WTC11 (cell line): Measurements from ENCODE around the gene STK11.

Experiments
- ATF6 ChIP-seq: sonication (generic); formaldehyde crosslinking; IDR thresholded peaks from 2 replicates; pipeline ENCODE4 v1.8.1; 2023; ENCODE audit warnings: mild to moderate bottlenecking, missing genetic modification reagents
- CTCF ChIP-seq: fragments of 200-600 bp; IDR thresholded peaks from 2 replicates; pipeline ENCODE4 v1.8.0; 2022; ENCODE audit warnings: antibody characterized with exemption
- E2F1 ChIP-seq: sonication (generic); formaldehyde crosslinking; IDR thresholded peaks from 2 replicates; pipeline ENCODE4 v1.8.0; 2022; ENCODE audit warnings: mild to moderate bottlenecking, missing genetic modification reagents
- NFATC4 ChIP-seq: fragments of 250-450 bp; sonication (Bioruptor Pico); IDR thresholded peaks from 2 replicates; pipeline ENCODE4 v1.9.0; 2021; ENCODE audit warnings: mild to moderate bottlenecking
- NFYB ChIP-seq: sonication (generic); formaldehyde crosslinking; conservative IDR thresholded peaks from 2 replicates; pipeline ENCODE4 v1.8.0; 2022; ENCODE audit warnings: low read depth, missing genetic modification reagents
- PRDM15 ChIP-seq: sonication (generic); formaldehyde crosslinking; IDR thresholded peaks from 2 replicates; pipeline ENCODE4 v1.8.0; 2022; ENCODE audit warnings: missing genetic modification reagents
- TEAD4 ChIP-seq: sonication (generic); formaldehyde crosslinking; IDR thresholded peaks from 2 replicates; pipeline ENCODE4 v1.8.0; 2022; ENCODE audit warnings: mild to moderate bottlenecking, missing genetic modification reagents
- TP53 ChIP-seq: sonication (generic); formaldehyde crosslinking; IDR thresholded peaks from 2 replicates; pipeline ENCODE4 v1.8.1; 2023; ENCODE audit warnings: mild to moderate bottlenecking, missing genetic modification reagents
- ZSCAN18 ChIP-seq: fragments of 250-450 bp; sonication (Bioruptor Pico); IDR thresholded peaks from 2 replicates; pipeline ENCODE4 v2.1.2; 2022; ENCODE audit warnings: mild to moderate bottlenecking, moderate library complexity

- no peak for TF ChIP-seq E2F1 (CRISPR knock-in tag)
- no peak for TF ChIP-seq CTCF
- no peak for TF ChIP-seq TEAD4 (CRISPR knock-in tag)
- no peak for TF ChIP-seq TP53
- no peak for TF ChIP-seq ATF6 (CRISPR knock-in tag)
- no peak for TF ChIP-seq PRDM15 (CRISPR knock-in tag)
- TF ChIP-seq ZSCAN18 (CRISPR knock-in tag), result no peak
- no peak for TF ChIP-seq NFYB (CRISPR knock-in tag)
- TF ChIP-seq NFATC4 (CRISPR knock-in tag), result no peak
These were observed 729 bp downstream of the STK11 start for GRCh38 chr19:1206150-1206863.
